ENCODE data around the gene KBTBD13.
"Not testable (repeated sequence)": the region's sequence is repeated elsewhere in the genome, so short reads cannot be mapped to it uniquely, and the experiment has no call there.

KBTBD13 gene

DNA sequence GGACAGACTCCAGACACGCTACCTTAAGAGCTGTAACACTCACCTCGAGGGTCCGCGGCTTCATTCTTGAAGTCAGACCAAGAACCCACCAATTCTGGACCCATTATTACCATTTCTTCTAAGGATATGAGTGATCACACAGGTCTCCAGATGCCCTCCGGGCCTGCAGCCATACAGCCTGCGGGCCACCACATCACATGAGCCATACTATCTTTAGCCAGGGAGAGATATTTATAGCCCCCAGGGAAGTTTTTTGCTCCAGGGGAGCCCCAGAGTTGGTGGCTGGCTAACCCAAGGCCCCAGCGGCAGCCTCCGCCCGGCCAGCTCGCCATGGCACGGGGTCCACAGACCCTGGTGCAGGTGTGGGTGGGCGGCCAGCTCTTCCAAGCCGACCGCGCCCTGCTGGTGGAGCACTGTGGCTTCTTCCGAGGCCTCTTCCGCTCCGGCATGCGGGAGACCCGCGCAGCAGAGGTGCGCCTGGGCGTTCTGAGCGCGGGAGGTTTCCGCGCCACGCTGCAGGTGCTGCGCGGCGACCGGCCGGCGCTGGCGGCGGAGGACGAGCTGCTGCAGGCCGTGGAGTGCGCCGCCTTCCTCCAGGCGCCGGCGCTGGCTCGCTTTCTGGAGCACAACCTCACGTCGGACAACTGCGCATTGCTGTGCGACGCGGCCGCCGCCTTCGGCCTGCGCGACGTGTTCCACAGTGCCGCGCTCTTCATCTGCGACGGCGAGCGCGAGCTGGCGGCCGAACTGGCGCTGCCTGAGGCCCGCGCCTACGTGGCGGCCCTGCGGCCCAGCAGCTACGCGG, at the start of gene KBTBD13:
KBTBD13 (plus strand) TSS at position 261 of the 805 bp plus-strand sequence; CDS start at position 331, 70 bp downstream.
- DNase-seq: no peak

DNA sequence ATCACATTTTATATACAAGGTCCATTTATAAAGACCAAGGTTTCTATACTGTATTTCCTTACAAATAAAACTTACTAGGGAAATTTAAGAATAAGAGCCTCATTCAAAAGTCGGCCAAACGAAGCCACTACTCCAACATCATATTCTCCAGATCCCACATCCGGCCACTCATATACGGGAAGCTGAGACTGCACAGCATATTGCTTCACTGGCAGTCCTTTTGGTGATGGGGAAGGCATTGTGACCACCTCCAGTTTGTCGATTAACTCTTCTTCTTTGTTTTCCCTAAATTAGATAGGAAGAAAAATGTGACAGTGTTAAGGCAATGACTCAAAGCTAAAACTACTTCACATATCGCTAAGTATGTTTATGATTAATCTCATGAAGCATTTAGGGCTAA, 49.8 kb upstream of the KBTBD13 start:
- DNase-seq: no peak

DNA sequence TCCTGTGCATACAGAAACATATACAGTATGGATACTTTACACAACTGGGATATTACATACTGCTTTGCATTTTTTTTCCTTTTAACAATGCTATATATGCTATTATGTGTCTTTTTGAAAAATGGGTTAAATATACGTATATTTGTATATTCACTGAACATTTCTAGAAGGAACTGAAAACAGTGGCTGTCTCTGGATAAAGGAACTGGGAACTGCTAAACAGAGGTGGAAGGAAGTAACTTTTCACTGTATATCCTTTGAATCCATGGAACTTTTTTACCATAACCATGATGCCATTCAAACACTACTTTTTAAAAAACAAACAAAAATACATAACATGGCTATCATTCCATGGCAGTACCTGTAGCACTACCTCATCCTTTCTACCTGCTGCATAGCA, 49.0 kb upstream of the KBTBD13 start:
- no peak for DNase-seq

DNA sequence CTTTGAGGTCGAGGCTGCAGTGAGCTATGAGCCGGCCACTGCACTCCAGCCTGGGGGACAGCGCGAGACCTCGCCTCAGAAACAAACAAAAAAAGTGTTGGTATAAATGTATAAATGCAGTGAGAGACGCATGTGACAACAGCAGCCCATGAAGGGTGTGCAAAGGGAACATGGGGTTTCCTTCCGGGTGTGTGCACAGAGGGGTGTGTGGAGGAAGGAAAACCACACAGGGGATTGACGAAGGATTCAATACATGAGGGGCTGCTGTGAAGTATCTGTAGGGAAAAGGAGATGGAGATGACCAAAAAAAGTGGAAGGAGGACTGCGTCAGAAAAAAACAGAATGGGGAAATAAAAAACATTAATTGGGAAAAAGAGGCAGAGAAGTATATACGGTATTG, 48.2 kb upstream of the KBTBD13 start:
- DNase-seq: no peak

DNA sequence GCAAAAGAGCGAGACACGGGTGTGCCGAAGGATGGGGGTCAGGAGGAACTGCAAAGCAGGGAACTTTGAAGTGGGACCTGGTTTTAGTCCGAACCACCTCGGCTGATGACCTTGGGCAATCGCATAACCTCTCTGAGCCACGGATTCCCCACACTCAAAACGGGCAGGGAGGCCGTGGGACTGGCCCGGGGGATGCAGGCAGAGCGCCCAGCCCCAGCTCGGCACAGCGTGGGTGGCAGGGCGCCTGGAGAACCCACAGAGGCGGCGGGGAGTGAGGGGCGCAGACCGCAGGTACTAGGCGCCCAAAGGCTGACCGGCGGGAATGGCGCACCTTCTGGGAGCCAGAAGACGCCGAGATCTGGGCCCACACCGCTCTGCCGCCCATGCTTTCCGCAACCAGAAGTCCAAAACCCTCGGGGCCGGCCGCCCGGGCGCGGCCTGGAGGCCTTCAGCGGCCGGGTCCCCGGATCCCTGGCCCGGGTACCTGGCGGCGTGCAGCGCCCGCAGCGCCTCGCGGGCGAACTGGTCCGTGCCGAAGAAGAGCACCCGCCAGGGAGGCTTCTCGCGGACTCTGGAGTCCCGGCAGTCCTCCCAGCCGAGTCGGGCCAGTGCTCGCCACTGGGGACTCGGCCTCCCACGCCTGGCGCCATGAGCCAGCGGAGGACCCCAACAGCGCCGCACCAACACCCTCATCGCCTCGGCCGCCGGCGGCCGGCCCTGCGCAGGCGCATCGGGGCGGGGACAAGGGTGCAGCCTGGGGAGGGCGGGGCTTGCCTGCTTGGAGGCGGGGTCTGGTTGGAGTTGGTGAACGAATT, 47.4 kb upstream of the KBTBD13 start, which contains the start of gene MTFMT:
MTFMT (minus strand) TSS at position 719 of the 815 bp plus-strand sequence; CDS start at position 693, 26 bp downstream.
- DNase-seq: peak; percentile 94

DNA sequence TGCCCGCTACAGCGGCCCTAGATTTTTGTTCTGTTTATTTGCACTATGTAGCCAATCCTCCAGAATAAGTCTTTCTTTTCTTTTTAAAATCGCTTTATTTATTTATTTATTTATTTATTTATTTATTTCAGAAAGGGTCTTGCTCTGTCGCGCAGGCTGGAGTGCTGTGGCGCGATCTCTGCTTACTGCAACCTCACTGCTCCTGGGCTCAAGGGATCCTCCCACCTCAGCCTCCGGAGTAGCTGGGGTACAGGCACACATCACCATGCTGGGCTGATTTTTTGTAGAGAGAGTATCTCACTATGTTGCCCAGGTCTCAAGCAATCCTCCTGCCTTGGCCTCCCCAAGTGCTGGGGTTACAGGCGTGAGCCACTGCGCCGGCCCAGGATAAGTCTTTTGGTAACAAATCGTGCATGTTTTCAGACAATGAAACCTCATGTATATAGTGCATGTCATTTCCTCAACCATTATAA, 46.8 kb upstream of the KBTBD13 start:
- DNase-seq: no peak

DNA sequence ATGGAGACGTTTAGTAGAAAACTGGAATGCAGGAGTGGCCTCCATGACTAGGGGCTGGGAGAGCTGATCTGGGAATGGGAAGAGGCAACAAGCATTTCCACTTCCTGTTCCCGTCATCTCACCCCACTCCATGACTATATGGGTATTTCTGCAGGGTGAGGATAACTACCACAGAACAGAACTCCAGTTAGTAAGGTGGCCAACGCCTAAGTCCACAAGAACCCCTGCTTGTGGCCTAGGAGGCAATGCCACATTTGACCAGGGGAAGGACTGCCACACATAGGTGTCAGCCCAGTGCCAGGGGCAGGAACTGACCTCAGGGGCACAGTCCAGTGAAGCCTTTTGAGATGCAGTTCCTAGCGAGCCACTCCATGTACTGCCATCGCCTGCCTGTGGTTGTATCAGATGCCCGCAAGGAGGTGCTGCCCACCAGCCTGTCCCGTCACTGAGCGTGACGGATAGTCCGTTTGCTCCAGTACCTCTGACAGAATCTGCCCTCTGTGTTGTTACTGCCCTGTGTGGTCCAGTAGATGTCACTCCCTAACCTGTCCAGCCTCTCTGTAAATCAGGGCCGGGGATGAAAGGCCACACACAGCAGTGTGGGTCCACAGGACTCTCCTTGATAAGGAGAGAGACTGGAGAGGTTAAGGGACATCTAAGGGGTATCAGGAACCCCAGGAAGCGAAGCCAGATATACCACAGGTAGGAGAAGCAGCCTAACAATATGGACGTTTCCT, 43.6 kb upstream of the KBTBD13 start:
- peak; percentile 77 for DNase-seq

DNA sequence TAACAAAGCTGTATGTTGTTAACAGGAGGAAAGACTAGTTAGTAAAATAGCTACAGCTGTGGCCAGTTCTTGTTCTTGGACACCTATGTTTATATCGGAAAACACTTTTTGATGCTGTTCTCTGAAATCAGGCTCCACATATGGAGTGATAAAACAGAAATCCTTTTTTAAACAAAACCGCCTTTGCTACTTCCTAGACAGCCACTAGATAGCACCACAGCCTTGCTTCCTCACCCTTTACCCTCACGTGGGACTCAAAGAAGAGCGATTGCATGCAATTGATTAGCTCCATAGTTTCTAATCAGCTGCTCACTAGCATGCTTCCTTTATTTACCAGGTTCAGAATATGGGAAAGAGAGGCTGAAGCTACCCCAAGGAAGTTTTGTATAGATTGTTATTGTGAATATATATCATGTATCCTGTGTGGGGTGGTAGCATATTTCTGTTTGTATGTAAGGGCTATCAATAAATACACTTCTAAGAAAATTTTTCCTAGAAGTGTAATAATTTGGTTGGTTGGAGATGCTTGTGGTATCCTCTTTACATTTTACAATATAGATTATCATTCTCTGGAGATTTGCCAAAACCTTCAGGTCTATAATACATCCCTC, 42.8 kb upstream of the KBTBD13 start:
- peak; percentile 77 for DNase-seq

DNA sequence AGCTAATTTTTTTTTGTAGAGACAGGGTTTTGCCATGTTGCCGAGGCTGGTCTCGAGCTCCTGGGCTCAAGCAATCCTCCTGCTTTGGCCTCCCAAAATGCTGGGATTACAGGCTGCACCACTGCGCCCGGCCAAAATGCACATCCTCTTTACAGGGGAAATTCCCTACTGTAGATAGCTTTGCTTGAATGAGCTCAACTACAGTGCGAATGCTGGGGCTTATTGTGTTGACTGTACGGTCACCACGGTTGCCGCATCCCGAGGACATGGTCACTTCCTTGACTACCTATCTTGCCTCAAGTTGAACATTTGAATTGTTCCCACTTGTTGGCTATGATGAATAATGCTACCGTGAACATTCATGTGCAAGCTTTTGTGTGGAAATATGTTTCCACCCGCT, 41.8 kb upstream of the KBTBD13 start:
- DNase-seq: no peak

DNA sequence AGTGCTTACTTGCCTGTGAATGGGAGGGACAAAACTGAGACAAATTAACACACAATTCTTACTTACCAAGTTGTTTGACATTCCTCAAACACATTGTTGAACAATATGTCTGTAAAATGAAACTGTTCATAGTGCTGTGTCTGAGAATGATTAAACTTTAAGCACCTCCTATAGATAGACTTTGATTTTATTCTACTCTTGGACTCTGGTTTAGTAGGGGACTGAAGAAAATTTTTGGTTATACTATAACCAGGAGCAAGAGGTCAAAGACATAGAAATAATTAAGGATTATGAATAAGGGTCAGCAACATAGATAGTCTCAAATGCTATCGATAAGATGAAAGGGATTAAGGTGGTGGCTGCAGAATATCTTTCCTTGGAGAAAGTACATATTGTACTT, 39.2 kb upstream of the KBTBD13 start:
- no peak for DNase-seq

DNA sequence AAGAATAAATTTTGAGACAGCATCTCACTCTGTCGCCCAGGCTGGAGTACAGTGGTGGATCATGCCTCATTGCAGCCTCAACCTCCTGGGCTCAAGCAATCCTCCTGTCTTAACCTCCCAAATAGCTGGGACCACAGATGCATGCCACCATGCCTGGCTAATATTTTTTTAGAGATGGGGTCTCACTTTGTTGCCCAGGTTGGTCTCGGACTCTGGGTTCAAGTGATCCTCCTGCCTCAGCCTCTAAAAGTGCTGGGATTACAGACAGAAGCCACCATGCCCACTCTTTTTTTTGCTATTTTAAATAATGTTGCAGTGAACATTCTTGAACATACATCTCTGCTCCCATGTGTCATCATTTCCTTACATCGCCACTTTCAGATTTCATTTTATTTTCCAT, 38.1 kb upstream of the KBTBD13 start:
- DNase-seq: no peak

DNA sequence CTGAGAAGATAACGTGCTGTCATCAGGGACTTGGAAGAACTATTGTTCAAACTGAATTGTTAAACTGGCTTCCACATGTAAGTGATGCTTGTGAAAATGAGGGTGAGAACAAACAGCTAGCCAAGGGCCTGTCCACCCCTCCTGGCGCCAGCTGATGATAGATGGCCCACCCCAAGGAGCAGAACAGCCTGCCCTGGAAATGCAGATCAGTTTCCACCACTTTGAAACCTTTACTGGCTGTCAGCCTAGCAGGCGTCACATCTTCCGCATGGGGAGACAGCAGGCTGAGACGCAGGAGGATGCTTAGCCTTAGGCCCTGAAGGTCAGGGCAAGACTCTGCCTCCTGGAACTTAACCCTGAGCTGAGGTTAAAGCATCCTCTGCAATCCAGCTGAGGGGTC, 37.7 kb upstream of the KBTBD13 start:
- no peak for DNase-seq

DNA sequence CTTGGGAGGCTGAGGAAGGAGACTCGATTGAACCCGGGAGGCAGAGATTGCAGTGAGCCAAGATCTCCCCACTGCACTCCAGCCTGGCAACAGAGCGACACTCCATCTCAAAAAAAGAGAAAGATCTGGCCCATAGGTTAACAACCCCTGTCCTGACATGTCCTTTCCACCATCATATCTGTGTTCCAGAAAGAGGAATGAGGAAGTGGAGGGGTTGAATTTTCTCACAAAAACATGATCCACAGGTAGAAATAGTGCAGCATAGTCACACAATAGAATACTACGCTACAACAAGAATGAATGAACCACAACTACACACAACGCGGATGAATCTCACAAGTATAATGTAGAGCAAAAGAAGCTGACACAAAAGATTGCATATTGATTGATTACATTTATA, 36.1 kb upstream of the KBTBD13 start:
- no peak for DNase-seq

DNA sequence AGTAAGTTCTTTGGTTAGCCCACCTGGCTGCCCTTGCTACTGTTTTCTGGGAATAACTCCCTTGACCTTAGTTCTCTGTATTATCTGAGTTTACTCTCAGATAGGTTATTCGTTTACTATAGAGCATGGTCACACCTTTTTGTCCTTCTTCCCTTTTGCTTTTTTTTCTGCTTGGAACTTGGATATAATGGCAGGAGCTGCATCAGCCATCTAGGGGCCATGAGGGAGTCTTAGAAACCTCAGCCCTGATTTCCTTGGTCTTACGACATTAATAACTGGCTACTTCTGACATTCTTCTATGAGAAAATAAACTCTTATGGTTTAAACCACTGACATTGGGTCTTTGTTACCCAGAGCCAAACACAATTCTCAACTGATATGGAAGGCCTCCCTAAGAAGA, 34.8 kb upstream of the KBTBD13 start:
- no peak for DNase-seq

DNA sequence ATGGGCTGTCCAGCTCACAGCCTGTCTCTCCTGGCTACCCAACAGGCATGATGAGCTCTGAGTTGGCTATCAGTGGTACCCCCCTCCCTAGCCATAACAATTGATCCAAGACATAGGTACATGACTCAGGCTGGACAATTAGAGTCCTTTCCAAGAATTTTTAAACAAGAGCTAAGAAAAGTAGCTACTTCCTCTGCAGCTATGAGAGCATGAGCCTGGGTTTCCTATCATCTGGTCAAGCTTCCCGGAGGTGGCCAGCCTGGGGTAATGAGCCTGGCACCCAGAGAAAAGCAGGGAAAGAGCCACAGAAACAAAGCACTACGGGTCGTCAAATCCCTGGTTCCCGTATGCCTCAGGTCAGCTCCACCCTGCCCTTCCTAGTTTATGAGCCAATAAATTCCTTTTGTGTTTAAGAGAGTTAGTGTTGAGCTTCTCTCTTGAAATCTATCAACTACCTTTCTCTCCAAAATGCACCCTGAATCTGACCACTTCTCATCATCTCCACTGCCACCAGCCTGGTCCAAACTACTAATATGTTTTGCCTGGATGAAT, 33.7 kb upstream of the KBTBD13 start:
- DNase-seq: no peak

DNA sequence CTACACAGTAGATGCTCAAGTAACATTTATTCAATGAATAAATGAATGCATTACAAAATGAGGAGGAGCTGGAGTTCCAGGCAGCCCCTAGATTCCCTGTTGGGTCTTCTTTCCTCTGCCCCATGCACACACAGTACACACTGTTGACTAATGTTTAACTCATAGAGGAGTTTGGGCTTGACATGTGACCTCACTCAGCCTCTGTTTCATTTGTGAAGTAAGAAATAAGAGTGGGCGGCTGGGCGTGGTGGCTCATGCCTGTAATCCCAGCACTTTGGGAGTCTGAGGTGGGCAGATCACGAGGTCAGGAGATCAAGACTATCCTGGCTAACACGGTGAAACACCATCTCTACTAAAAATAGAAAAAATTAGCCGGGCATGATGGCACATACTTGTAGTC, 32.3 kb upstream of the KBTBD13 start:
- DNase-seq: not testable (repeated sequence)

DNA sequence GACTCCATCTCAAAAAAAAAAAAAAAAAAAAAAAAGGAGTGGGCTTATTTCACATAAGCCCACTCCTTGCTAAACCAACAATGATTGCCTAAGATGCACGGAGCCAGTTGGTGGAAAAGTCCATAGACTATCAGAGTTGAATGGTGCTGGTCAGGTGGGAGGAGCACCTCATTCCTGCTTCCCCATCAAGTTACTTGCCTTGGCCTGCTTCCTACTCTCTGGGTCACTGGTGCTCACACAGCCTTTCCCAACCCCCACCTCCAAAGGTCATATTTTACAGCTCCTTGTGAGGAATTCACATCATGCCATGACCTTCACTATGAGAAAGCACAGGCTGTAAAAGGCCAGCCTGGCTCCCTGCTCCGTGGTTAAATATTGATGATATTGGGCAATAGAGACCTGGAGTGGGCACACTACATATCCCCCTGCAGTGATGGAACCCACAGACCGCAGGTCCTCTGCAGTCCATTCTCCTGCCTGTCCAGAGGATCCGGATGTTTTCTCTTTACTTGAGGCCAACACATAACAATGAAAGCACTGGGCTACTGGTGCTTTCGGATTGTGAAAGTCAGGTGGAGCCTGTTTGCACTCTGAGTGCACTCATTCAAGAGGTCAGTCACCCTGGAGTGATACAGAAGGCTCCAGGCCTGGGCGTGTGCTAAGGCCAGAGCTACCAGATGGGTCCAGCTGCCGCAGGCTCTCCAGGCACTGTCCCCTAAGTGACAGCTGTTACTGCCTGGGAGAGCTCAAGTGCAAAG, 31.6 kb upstream of the KBTBD13 start, which contains the start of gene SLC51B:
SLC51B (plus strand) TSS at position 664 of the 758 bp plus-strand sequence. CDS start 4,618 bp downstream, outside the sequence.
- peak; percentile 83 for DNase-seq

DNA sequence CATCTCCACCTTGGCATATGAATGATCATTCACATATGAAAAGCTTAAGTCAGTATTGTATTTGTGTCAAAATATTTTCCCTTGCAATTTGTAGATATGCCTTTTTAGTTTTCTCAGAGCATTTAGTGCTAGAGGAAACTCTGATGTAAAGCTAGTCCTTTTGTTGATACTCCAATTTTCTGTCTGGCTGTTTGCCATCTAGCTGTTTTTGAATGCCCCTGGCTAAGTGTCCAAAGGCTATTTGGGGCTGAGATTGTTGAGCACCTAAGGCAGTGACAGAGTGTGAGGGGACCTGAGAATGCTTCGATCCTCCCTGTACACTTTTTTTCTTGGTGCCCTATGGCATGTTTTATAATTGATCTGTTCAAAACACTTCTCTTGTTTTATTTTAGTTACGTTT, 28.3 kb upstream of the KBTBD13 start:
- peak; percentile 59 for DNase-seq

DNA sequence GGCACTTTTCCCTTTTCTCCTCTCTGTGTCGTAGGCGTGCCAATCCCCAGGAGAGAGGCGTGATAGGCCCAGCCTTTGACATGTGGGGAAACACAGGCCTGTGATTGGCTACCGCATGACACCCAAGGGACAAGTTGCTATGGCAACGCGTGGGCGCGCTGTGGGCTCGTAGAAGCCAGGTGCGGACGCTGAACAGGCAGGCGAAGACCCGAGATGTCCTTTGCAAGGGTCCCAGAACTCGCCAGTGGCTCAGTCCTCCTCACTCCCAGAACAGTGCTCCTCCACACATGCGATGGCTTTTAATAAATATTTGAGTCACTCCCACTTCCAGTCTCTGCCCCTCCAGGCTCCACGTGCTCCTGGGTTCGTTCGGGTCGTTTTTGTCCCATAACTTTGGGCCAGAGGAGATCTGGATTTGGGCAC, 27.1 kb upstream of the KBTBD13 start:
- DNase-seq: peak; percentile 100

DNA sequence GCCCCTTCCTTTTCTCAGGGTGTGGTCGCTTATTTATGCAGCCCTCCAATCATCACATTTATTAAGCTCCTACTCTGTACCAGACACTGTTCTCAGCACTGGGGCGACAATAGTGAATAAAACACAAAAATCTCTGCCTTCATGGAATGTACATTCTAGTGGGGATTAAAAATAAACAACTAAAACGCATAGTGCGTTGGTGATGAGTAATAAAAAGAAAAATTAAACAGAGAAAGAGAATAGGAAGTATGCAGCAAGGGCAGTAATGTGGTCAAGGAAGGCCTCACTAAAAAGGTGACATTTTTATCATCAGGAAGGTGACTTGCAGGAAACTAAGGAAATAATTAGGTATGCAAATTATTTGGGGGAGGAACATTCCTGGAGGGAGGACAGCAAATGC, 26.3 kb upstream of the KBTBD13 start:
- no peak for DNase-seq

DNA sequence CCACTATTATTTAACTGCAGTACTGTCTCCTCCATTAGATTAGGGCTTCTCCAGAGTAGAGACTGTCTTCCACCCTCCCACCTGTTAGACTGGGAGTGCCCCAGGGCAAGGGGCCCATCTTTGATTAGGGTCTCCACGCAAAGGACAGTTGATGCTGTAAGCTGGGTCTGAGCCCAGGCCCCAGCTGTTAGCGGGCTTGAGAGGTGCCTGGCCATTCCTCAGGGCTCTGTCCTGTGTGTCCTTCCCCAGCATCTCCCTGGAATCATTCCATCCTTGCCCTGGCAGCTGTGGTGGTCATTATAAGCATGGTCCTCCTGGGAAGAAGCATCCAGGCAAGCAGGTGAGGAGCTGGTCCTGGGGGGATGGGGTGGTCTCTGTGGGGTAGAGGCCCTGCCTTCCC, 25.3 kb upstream of the KBTBD13 start:
- no peak for DNase-seq

All from NCI-H69 (cell line).